IPS-20b (cell line): ENCODE measurements around the gene TP63.

Experiments
- H3K27ac ChIP-seq: one replicate; pipeline ENCODE4 v1.5.1; 2013; ENCODE audit warnings: low read length
- H3K27me3 ChIP-seq: 2 replicates; pipeline ENCODE4 v1.6.1; 2013; ENCODE audit warnings: mild to moderate bottlenecking, low read length, inconsistent platforms; ENCODE audit not compliant: insufficient read depth
- H3K36me3 ChIP-seq: 2 replicates; pipeline ENCODE4 v1.6.1; 2013; ENCODE audit warnings: low read depth, mild to moderate bottlenecking, inconsistent platforms, low read length, moderate library complexity; ENCODE audit not compliant: insufficient read depth
- H3K4me1 ChIP-seq: 2 replicates; pipeline ENCODE4 v1.6.1; 2013; ENCODE audit warnings: mild to moderate bottlenecking, control low read depth, inconsistent platforms, low read length, moderate library complexity; ENCODE audit not compliant: insufficient read depth
- H3K4me3 ChIP-seq: 2 replicates; pipeline ENCODE4 v1.5.1; 2013; ENCODE audit warnings: mild to moderate bottlenecking, low read length, inconsistent platforms
- H3K9ac ChIP-seq: 2 replicates; pipeline ENCODE4 v1.6.1; 2013; ENCODE audit warnings: low read depth, mild to moderate bottlenecking, inconsistent platforms, low read length, moderate library complexity
- H3K9me3 ChIP-seq: 2 replicates; pipeline ENCODE4 v1.6.1; 2013; ENCODE audit warnings: mild to moderate bottlenecking, low read depth, low read length, inconsistent platforms; ENCODE audit not compliant: insufficient read depth

The TP63 gene

DNA sequence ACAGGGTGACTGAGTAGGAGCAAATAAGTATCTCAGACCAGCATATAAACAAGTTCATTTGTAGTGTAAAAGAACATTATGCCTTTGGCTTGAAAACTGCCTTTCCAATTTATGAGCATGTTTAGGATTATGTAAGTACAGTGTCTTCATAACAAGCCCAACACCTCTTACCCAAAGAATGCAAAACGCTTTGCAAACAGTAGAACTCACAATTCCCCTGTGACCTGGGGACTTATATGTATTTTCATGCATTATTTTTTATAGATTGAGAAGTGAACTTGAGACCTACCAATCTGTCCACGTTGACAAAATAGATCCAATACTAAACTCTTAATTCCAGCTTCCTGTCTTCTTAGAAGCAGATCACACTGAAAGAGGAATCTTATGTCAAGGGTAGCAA, 202.1 kb downstream of the TP63 start:
- Histone ChIP-seq H3K27ac (no peak overlapping the region), H3K4me3 (no peak overlapping the region), H3K9me3 (no peaks in the 10 kb centered on the region), H3K4me1 (no peaks in the 10 kb centered on the region), H3K36me3 (no peaks in the 10 kb centered on the region), H3K9ac (no peak overlapping the region), H3K27me3 (no peaks in the 10 kb centered on the region)

DNA sequence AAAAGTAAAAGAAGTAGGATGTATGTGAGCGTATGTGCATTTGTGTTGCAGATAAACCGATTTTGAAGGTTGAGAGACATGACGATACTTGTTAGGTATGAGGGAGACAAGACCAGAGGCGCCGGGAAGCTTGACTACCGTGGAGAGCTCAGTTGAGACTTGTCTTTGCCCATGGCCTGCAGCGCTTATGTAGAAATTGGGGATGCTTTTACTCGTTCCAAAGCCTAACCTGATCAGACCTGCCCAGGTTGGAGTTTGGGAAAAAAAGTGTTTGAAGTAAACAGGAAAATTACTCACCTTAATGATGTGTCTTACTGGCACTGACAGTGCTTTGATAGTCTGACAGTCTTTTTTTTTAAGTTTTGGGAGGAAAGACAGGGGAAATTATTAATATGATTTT, 202.8 kb downstream of the TP63 start:
- Histone ChIP-seq H3K36me3 (no peaks in the 10 kb centered on the region), H3K9ac (no peak overlapping the region), H3K4me3 (no peak overlapping the region), H3K27me3 (no peaks in the 10 kb centered on the region), H3K27ac (no peak overlapping the region), H3K9me3 (no peaks in the 10 kb centered on the region), H3K4me1 (no peaks in the 10 kb centered on the region)

DNA sequence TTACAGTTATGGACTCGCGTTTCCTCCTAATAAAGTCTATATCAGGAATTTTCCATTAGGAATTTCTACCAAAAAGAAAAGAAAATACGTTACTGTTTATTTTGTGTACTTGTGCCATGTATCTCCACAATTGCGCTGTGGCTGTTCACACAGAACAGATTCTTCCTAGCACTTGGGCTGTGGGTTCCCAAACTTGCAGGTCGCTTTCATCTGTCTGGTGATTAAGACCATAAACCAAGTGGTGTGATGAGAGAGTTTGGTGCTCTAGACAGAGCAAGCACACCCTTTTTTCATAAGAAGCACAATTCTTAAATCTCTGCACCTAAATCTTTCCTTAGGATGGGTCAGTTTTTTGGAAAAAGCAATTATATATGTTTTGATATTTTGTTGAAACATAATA, 203.3 kb downstream of the TP63 start:
- Histone ChIP-seq H3K4me1 (no peaks in the 10 kb centered on the region), H3K9me3 (no peaks in the 10 kb centered on the region), H3K27me3 (no peaks in the 10 kb centered on the region), H3K9ac (no peak overlapping the region), H3K4me3 (no peak overlapping the region), H3K36me3 (no peaks in the 10 kb centered on the region), H3K27ac (no peak overlapping the region)

DNA sequence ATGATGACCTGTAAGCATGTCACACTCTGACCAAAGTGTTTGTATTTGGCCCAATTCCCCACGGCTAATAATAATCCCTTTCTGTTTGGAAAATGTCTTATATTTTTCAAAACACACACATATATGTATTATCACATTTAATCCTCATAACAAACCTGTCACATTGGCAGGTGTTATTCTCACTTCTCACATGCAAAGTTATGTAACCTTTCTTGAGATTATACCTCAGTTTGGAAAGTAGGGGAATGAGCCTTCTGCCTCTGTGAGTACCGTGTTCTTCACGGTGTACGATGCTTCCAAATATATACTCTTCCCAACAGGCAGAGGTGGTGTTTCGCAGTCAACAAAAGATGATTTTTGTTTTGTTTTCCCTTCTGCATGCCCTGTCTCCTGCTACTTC, 205.6 kb downstream of the TP63 start:
- H3K9me3 ChIP-seq = no peaks in the 10 kb centered on the region
- no peak overlapping the region for H3K4me3 ChIP-seq
- no peaks in the 10 kb centered on the region for H3K4me1 ChIP-seq
- H3K9ac ChIP-seq = no peak overlapping the region
- no peaks in the 10 kb centered on the region for H3K27me3 ChIP-seq
- H3K27ac ChIP-seq = no peak overlapping the region
- H3K36me3 ChIP-seq = no peaks in the 10 kb centered on the region

DNA sequence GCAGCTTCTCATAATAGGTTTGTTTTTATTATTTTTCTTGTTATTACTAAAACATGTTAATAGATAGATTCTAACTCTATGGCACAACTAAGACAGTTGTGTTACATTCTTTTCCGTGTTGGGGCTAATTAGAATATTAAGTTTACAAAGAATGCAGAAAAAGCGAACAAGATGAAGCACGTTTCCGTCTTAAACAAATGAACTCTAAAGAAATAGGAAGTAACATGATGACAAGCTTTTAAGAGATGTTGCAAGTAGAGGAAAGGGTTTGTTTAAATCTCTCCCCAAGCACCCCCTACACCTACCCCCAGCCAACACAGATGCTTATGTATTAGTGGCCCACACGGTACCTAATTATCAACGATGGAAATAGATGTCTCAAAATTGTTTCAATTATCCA, 207.1 kb downstream of the TP63 start:
- no peak overlapping the region for H3K9ac ChIP-seq
- no peaks in the 10 kb centered on the region for H3K27me3 ChIP-seq
- no peak overlapping the region for H3K27ac ChIP-seq
- H3K36me3 ChIP-seq = no peaks in the 10 kb centered on the region
- no peaks in the 10 kb centered on the region for H3K4me1 ChIP-seq
- H3K9me3 ChIP-seq = no peaks in the 10 kb centered on the region
- H3K4me3 ChIP-seq = no peak overlapping the region

DNA sequence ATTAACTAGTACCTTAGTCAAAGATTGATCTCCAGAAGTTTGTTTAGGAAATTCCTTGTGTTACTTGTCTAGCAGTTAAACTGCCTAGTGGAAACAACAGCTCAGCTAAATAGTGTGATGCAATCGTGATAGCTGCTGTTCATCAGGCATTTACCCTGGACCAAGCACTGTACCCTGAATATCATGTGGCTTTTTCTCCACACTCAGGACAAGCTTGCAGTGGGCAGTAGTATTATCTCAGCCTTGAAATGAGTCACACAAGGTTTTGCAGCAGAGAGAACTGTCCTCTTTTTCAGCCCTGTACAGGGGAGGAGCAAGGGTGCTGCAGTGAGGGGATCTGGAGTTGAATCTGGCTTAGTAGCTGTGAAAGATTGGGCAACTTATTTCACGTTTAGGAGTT, 208.4 kb downstream of the TP63 start:
- no peaks in the 10 kb centered on the region for H3K27me3 ChIP-seq
- no peak overlapping the region for H3K9ac ChIP-seq
- no peaks in the 10 kb centered on the region for H3K9me3 ChIP-seq
- H3K36me3 ChIP-seq = no peaks in the 10 kb centered on the region
- H3K27ac ChIP-seq = no peak overlapping the region
- no peak overlapping the region for H3K4me3 ChIP-seq
- H3K4me1 ChIP-seq = no peaks in the 10 kb centered on the region

DNA sequence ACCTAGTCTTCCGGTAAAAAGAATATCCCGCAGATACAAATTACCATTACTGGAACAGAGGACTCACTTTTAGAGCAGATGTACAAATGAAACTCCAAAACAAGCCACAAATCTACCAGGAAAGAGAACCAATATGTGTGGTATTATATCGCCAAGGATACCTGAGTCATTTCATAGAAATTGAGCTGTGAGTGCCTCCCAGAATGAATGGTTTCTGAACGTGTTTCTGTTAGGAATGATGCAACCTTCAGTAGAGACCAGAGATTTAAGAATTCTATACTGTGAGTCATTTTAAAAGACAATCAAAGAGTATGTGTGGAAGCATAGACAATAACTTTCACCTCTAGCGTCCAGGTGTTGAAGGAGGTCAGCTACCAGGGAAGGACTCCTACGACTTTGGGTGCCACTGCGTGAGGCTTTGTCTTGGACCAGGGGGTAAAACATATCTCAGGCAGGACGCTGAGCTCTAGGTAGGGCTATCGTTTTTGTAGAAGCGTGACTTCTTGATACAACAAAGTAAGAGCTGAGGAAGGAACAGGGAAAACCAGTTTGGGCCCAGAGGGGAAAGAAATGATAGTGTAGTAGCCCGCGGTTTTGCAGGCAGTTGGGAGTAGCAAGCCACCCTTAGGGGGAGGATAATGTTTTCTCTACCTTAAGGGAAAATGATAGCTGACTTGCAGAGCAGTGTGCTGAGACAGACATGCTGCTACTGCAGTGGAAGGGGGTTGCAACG, 210.4 kb downstream of the TP63 start:
- H3K9ac ChIP-seq = no peak overlapping the region

DNA sequence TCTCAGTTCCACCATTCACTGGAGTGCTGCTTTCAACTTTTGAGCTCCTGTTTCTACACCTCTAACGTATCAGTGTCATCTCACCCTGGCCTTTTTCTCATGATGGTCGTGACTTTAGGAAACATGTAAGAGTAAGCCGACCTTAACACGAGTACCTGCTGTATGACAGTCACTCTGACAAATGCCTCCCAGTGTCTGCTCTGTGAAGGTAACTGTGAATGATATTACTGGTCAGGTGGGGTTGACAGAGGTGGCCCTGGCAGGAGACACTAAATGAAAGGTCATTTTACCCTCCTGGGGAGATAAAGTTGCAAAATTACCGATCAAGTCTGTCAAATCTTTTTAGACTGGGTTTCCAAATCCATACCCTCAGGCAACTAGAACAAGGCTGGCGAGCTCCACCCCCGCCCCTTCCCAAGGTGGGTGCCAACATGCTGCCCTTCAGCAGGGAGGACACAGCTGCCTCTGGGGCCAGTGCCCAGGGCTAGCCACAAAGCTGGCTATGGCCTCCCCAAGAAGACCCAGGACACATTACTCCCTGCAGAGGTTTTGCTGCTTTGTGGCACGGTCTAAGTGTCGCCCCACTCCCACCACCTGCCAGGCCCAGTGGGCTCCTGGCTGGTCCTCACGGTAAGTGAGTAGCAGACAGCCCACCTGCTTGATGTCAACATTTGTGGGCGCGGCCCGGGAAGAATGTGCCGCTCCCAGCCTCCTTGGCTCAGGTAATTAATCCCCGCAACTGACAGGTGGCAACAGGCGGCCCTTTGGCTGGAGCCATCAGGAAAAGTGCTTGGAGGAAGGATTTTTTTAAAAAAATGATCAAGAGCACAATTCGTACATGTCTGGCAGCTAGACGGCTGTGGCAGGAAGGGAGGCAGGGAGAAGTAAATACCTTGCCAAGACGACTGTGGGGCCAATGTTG, 211.8 kb downstream of the TP63 start:
- Histone ChIP-seq H3K9ac (no peak overlapping the region), H3K4me1 (no peaks in the 10 kb centered on the region), H3K9me3 (no peaks in the 10 kb centered on the region), H3K27ac (no peak overlapping the region), H3K36me3 (no peaks in the 10 kb centered on the region), H3K4me3 (no peak overlapping the region), H3K27me3 (no peaks in the 10 kb centered on the region)

More for the DNA sequence above, 210.4 kb downstream of the TP63 start:
- Histone ChIP-seq H3K36me3 (no peaks in the 10 kb centered on the region), H3K9me3 (no peaks in the 10 kb centered on the region), H3K4me3 (no peak overlapping the region), H3K27ac (no peak overlapping the region), H3K4me1 (no peaks in the 10 kb centered on the region), H3K27me3 (no peaks in the 10 kb centered on the region)

DNA sequence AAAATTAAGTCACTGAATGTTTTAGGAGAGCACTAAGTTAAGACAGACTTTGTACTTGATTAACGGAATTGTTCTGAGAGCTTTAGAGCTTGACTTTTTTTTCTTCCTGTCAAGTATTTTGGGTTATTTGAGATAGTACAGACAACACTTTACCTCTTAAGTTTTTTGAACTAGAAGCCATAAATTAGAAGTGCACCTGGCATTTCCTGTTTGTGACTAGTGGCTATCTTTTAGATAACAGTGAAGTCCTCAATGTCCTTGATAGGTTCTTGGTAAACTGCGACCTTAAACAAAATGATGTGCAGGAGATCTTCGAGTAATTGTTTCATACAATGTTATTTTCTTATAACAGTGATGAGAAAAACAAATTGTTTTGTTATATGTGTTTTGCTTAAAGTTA, 213.9 kb downstream of the TP63 start:
- Histone ChIP-seq H3K27me3 (no peaks in the 10 kb centered on the region), H3K27ac (no peak overlapping the region), H3K4me1 (no peaks in the 10 kb centered on the region), H3K9me3 (no peaks in the 10 kb centered on the region), H3K9ac (no peak overlapping the region), H3K36me3 (no peaks in the 10 kb centered on the region), H3K4me3 (no peak overlapping the region)

DNA sequence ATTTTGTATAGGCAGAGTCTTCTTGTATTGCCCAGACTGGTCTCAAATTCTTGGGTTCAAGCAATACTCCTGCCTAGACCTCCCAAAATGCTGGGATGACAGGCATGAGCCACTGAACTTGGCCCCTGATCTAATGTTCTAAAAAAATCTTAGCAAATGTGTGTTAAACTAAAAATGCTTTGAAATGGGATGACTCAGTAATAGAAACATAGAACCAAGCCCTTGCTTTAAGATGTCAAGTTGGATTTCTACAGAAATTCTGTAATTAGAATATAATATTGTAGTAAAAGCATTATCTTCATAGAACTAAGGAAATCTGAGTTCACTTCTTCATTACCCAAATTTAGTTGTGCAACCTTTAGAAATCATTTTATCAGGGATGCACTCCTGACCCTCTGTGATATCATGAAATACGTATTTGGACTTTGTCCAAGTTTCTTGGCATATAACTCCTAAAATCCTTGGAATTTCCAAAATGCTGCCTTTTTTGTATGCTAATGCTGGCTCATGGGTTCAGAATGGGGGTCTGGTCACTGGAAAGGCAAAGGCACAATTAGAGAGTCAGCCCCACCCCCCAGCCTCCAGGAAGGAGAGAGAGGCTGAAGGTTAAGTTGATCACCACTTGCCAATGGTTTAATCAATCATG, 217.3 kb downstream of the TP63 start:
- Histone ChIP-seq H3K4me3 (no peak overlapping the region), H3K27ac (no peak overlapping the region), H3K4me1 (peaks cover 9% of the 10 kb centered on the region; the same call in 1 of the 2 replicates), H3K9me3 (no peaks in the 10 kb centered on the region), H3K9ac (no peak overlapping the region), H3K27me3 (no peaks in the 10 kb centered on the region), H3K36me3 (no peaks in the 10 kb centered on the region)

DNA sequence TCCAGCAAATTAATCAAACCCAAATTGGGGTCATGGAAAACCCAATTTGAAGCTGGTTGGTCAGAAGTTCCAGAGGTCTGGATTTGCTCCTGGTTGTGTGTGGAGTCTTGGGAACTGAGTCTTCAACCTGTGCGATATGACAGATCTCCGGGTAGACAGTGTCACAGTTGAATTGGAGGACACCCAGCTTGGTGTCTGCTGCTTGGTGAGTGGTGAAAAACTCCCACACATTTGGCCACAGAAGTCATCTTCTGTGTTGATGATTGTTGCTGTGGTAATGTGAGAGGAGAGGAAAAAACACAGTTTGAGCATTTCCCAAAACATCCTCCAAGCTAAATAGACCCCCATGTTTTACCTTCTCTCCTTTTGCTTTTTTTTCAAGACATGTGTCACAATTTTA, 218.1 kb downstream of the TP63 start:
- Histone ChIP-seq H3K4me1 (peaks cover 9% of the 10 kb centered on the region; the same call in 1 of the 2 replicates), H3K9ac (no peak overlapping the region), H3K36me3 (no peaks in the 10 kb centered on the region), H3K9me3 (no peaks in the 10 kb centered on the region), H3K27ac (no peak overlapping the region), H3K4me3 (no peak overlapping the region), H3K27me3 (no peaks in the 10 kb centered on the region)
